H1 (cell line): ENCODE results near the gene SRGAP3. TPM values are rescaled to one million over a fixed set of nuclear protein-coding genes. Genes with fewer than 3 reads are reported as not detected.
A peak's percentile ranks its signal among the peaks of the same experiment; 100 is the strongest.

Experiments
- CTCF ChIA-PET: fragments of 300-600 bp; sonication (Branson Sonifier 250); formaldehyde crosslinking; loops from one replicate; lab custom pipeline; 2021; ENCODE audit not compliant: partially characterized antibody; lab: Charles Lee
- POLR2A ChIA-PET: fragments of 300-600 bp; sonication (Branson Sonifier 250); formaldehyde crosslinking; loops from one replicate; lab custom pipeline; 2021; ENCODE audit warnings: inconsistent platforms; ENCODE audit not compliant: partially characterized antibody; lab: Charles Lee
- DNase-seq, 2 experiments: peaks; one replicate each; pipeline versions ENCODE4 v3.0.0 to v3.0.0-alpha.2; 2010 to 2022; ENCODE audit warnings: low spot score in 2 of 2, low read depth in 1 of 2, mixed read lengths in 1 of 2
- FAIRE-seq: peaks from 2 replicates; lab custom pipeline; 2011; peaks lifted over from hg19 to GRCh38; lab: Jason Lieb, UNC
- H2AFZ ChIP-seq: 2 replicates; pipeline ENCODE4 v1.8.1; 2012; ENCODE audit warnings: low read length, inconsistent platforms
- H2AK5ac ChIP-seq: 2 replicates; pipeline ENCODE4 v1.6.1; 2013; ENCODE audit warnings: low read depth, low read length
- H2BK120ac ChIP-seq: replicated peaks from 2 replicates; pipeline ENCODE3; 2013; ENCODE audit warnings: low read depth, low read length, inconsistent platforms
- H2BK12ac ChIP-seq: 2 replicates; pipeline ENCODE4 v1.6.1; 2013; ENCODE audit warnings: low read depth, low read length
- H2BK15ac ChIP-seq: 2 replicates; pipeline ENCODE4 v1.6.1; 2013; ENCODE audit warnings: low read length
- H2BK20ac ChIP-seq: 2 replicates; pipeline ENCODE4 v1.6.1; 2013; ENCODE audit warnings: low read length
- H2BK5ac ChIP-seq: 2 replicates; pipeline ENCODE4 v1.6.1; 2013; ENCODE audit warnings: low read depth, low read length
- H3K14ac ChIP-seq: 2 replicates; pipeline ENCODE4 v1.6.1; 2013; ENCODE audit warnings: inconsistent platforms; ENCODE audit not compliant: insufficient read length
- H3K18ac ChIP-seq: 2 replicates; pipeline ENCODE4 v1.6.1; 2013; ENCODE audit warnings: low read length; ENCODE audit errors: extremely low read depth
- H3K23ac ChIP-seq: 2 replicates; pipeline ENCODE4 v1.6.1; 2013; ENCODE audit warnings: inconsistent platforms; ENCODE audit not compliant: insufficient read length
- H3K23me2 ChIP-seq: 2 replicates; pipeline ENCODE4 v1.6.1; 2013; ENCODE audit warnings: low read depth, low read length
- H3K27ac ChIP-seq: 2 replicates; pipeline ENCODE4 v1.6.1; 2011; ENCODE audit warnings: low read depth, low read length, inconsistent platforms
- H3K27me3 ChIP-seq, 4 experiments: replicated peaks in 1 of 4; 1 replicate in 1 of 4; 2 replicates in 3 of 4; pipeline versions ENCODE4 v1.6.1 to v1.8.1; 2011 to 2013; ENCODE audit warnings: low read length in 3 of 4, mild to moderate bottlenecking in 3 of 4, inconsistent platforms in 2 of 4, mixed read lengths in 2 of 4, moderate library complexity in 1 of 4; ENCODE audit not compliant: control insufficient read depth in 3 of 4, insufficient read depth in 3 of 4; ENCODE audit errors: extremely low read depth in 1 of 4
- H3K36me3 ChIP-seq, 4 experiments: 2 replicates each; pipeline versions ENCODE4 v1.6.1 to v1.8.1; 2011 to 2013; ENCODE audit warnings: mild to moderate bottlenecking in 4 of 4, low read length in 3 of 4, moderate library complexity in 2 of 4, control low read depth in 1 of 4, inconsistent platforms in 1 of 4; ENCODE audit not compliant: insufficient read depth in 4 of 4, control insufficient read depth in 2 of 4
- H3K4ac ChIP-seq: replicated peaks from 2 replicates; pipeline ENCODE3; 2013; ENCODE audit warnings: low read length, low read depth, mixed read lengths, inconsistent platforms; ENCODE audit not compliant: insufficient read length
- H3K4me1 ChIP-seq, 4 experiments: replicated peaks in 1 of 4; 1 replicate in 1 of 4; 2 replicates in 3 of 4; pipeline versions ENCODE4 v1.6.1 to v1.8.1; 2011 to 2013; ENCODE audit warnings: low read length in 3 of 4, inconsistent platforms in 2 of 4, mixed read lengths in 1 of 4; ENCODE audit not compliant: insufficient read depth in 4 of 4, control insufficient read depth in 3 of 4
- H3K4me2 ChIP-seq, 2 experiments: 2 replicates each; pipeline versions ENCODE4 v1.6.1 to v1.8.1; 2011 to 2013; ENCODE audit warnings: low read depth in 2 of 2, low read length in 2 of 2, control low read depth in 1 of 2, inconsistent platforms in 1 of 2, mild to moderate bottlenecking in 1 of 2; ENCODE audit not compliant: insufficient read depth in 1 of 2
- H3K4me3 ChIP-seq, 4 experiments: fragments of 200-600, 300-600 bp in 1 of 4; sonication (generic), shearing (Covaris generic), sonication (Bioruptor Twin) in 1 of 4; 2 replicates each; pipeline versions ENCODE4 v1.5.1 to v1.8.1; 2011 to 2016; ENCODE audit warnings: low read length in 4 of 4, low read depth in 3 of 4, control low read depth in 2 of 4, inconsistent platforms in 2 of 4, mild to moderate bottlenecking in 2 of 4, mixed read lengths in 1 of 4, moderate library complexity in 1 of 4; ENCODE audit not compliant: insufficient read depth in 2 of 4; ENCODE audit errors: extremely low read depth in 1 of 4
- H3K56ac ChIP-seq: replicated peaks from 2 replicates; pipeline ENCODE3; 2013; ENCODE audit warnings: low read depth, mild to moderate bottlenecking, mixed read lengths, low read length, inconsistent platforms; ENCODE audit not compliant: insufficient read length
- H3K79me1 ChIP-seq: 2 replicates; pipeline ENCODE4 v1.6.1; 2013; ENCODE audit warnings: low read depth, low read length, control low read depth
- H3K79me2 ChIP-seq, 2 experiments: 2 replicates each; pipeline versions ENCODE4 v1.6.1 to v1.8.1; 2012 to 2013; ENCODE audit warnings: low read length in 2 of 2, mild to moderate bottlenecking in 2 of 2, inconsistent platforms in 1 of 2; ENCODE audit not compliant: insufficient read depth in 2 of 2, control insufficient read depth in 1 of 2
- H3K9ac ChIP-seq, 4 experiments: replicated peaks in 1 of 4; 1 replicate in 1 of 4; 2 replicates in 3 of 4; pipeline versions ENCODE4 v1.6.1 to v1.8.1; 2011 to 2013; ENCODE audit warnings: low read depth in 3 of 4, low read length in 3 of 4, control low read depth in 2 of 4, mild to moderate bottlenecking in 2 of 4, moderate library complexity in 2 of 4, inconsistent platforms in 1 of 4; ENCODE audit errors: extremely low read depth in 1 of 4
- H3K9me3 ChIP-seq, 2 experiments: 2 replicates each; pipeline versions ENCODE4 v1.6.1 to v1.8.1; 2012 to 2013; ENCODE audit warnings: mild to moderate bottlenecking in 2 of 2, moderate library complexity in 2 of 2, control low read depth in 1 of 2, inconsistent platforms in 1 of 2, low read depth in 1 of 2, low read length in 1 of 2, mixed read lengths in 1 of 2; ENCODE audit not compliant: insufficient read depth in 2 of 2
- H4K20me1 ChIP-seq, 2 experiments: replicated peaks in 1 of 2; 2 replicates each; pipeline versions ENCODE3 to v1.8.1; 2011 to 2013; ENCODE audit warnings: inconsistent platforms in 2 of 2, low read length in 2 of 2, mild to moderate bottlenecking in 1 of 2; ENCODE audit not compliant: insufficient read depth in 2 of 2, control insufficient read depth in 1 of 2
- H4K5ac ChIP-seq: 2 replicates; pipeline ENCODE4 v1.6.1; 2013; ENCODE audit warnings: low read length, low read depth, mixed read lengths, inconsistent platforms; ENCODE audit not compliant: insufficient read length
- H4K8ac ChIP-seq: 2 replicates; pipeline ENCODE4 v1.8.0; 2013; ENCODE audit warnings: mild to moderate bottlenecking, moderate library complexity, low read length, inconsistent platforms; ENCODE audit not compliant: insufficient read depth; ENCODE audit errors: extremely low read depth
- H4K91ac ChIP-seq: replicated peaks from 2 replicates; pipeline ENCODE3; 2013; ENCODE audit warnings: low read length, mixed read lengths, inconsistent platforms; ENCODE audit not compliant: insufficient read length
- CREB1 ChIP-seq: IDR thresholded peaks from 2 replicates; pipeline ENCODE4 v1.6.1; 2012; ENCODE audit warnings: inconsistent platforms
- PHF8 ChIP-seq: fragments of 200-600 bp; sonication (generic); conservative IDR thresholded peaks from 2 replicates; pipeline ENCODE4 v1.7.1; 2012; ENCODE audit warnings: low read depth, mild to moderate bottlenecking, inconsistent platforms, low read length, moderate library complexity
- RBBP5 ChIP-seq: IDR thresholded peaks from 2 replicates; pipeline ENCODE4 v1.7.1; 2012; ENCODE audit warnings: low read depth, mild to moderate bottlenecking, inconsistent platforms, low read length, moderate library complexity, borderline replicate concordance
- SIN3A ChIP-seq, 2 experiments: IDR thresholded peaks in 1 of 2; conservative IDR thresholded peaks in 1 of 2; 2 replicates each; pipeline ENCODE4 v1.6.1; 2011 to 2012; ENCODE audit warnings: low read length in 2 of 2, improper control_type of control experiment in 1 of 2, low read depth in 1 of 2, mild to moderate bottlenecking in 1 of 2
- SP1 ChIP-seq: IDR thresholded peaks from 2 replicates; pipeline ENCODE4 v1.6.1; 2011; ENCODE audit warnings: low read depth, low read length
- TAF1 ChIP-seq: IDR thresholded peaks from 2 replicates; pipeline ENCODE4 v1.6.1; 2011; ENCODE audit warnings: mild to moderate bottlenecking, low read depth, low read length
- TBP ChIP-seq: IDR thresholded peaks from 2 replicates; pipeline ENCODE4 v1.6.1; 2011; ENCODE audit warnings: low read depth, low read length, improper control_type of control experiment
- YY1 ChIP-seq: IDR thresholded peaks from 2 replicates; pipeline ENCODE4 v1.6.1; 2011; ENCODE audit warnings: low read depth, mild to moderate bottlenecking, low read length
- WGBS, 2 experiments: shearing (Covaris generic) in 1 of 2; methylation state at CpG; one replicate each; pipeline versions ENCODE4 v1.1.6 to v1.1.7; 2013 to 2015; ENCODE audit warnings: low lambda C conversion rate in 2 of 2, mixed read lengths in 2 of 2, inconsistent platforms in 1 of 2, low coverage in 1 of 2, missing lambda C conversion rate in 1 of 2; ENCODE audit not compliant: insufficient replicate concordance in 2 of 2, insufficient coverage in 1 of 2, insufficient read length in 1 of 2; ENCODE audit errors: extremely low coverage in 1 of 2, missing lambda C conversion rate in 1 of 2; 5-methylcytosine and 5-hydroxymethylcytosine counted together
- long read RNA-seq, 2 experiments: library from RNA in 1 of 2; library from capped mRNA in 1 of 2; stranded (forward); transcript quantifications; one replicate each; pipeline ENCODE4 v2.0.0, GENCODE V29; 2021; ENCODE audit warnings: inconsistent platforms in 1 of 2
- polyA minus RNA-seq, 3 experiments: library from RNA; depleted of rRNA, polyadenylated mRNA; stranded (reverse); fragments of >200 nt; gene quantifications; 1 replicate in 2 of 3; 2 replicates in 1 of 3; pipeline ENCODE4 v1.2.3, GENCODE V29; 2011
- polyA plus RNA-seq, 7 experiments: library from polyadenylated mRNA; depleted of rRNA in 3 of 7; stranded (reverse) in 5 of 7; unstranded in 2 of 7; fragments of >200 nt in 5 of 7; fragments of 200-250 nt in 2 of 7; gene quantifications; 1 replicate in 5 of 7; 2 replicates in 1 of 7; 4 replicates in 1 of 7; pipeline versions ENCODE4 v1.2.1 to v1.2.3, GENCODE V29; 2011 to 2013; ENCODE audit warnings: missing spikeins in 2 of 7, mixed read lengths in 2 of 7
- total RNA-seq: library from RNA; stranded (reverse); fragmentation: NEBNext Ultra II Directional; extraction: Animal tissue kit (Norgen Biotek cat#: 25700); gene quantifications from 2 replicates; pipeline ENCODE4 v1.2.1, GENCODE V29; 2021

The SRGAP3 gene
- total RNA-seq, result 9.4 and 11.4 TPM in 2 replicates
- polyA plus RNA-seq (2011; rRNA removed), result 5.8 and 7.1 TPM in 2 replicates
- polyA plus RNA-seq (2011; cell fraction: cytosol; rRNA removed), result 8.0 TPM
- 17.1 TPM for polyA plus RNA-seq (2011; cell fraction: nucleus; rRNA removed)
- polyA plus RNA-seq (2012, experiment 1 of 2), result 5.4 to 8.5 TPM (median 6.9 TPM) in 4 replicates
- polyA plus RNA-seq (2012, experiment 2 of 2), result 0.88 TPM
- 3.8 TPM for polyA plus RNA-seq (2013, experiment 1 of 2)
- 3.6 TPM for polyA plus RNA-seq (2013, experiment 2 of 2)
- polyA minus RNA-seq (2011; rRNA and poly(A)+ RNA removed), result 19.3 and 22.0 TPM in 2 replicates
- polyA minus RNA-seq (2011; cell fraction: cytosol; rRNA and poly(A)+ RNA removed), result 7.9 TPM
- polyA minus RNA-seq (2011; cell fraction: nucleus; rRNA and poly(A)+ RNA removed), result 38.8 TPM
- long read RNA-seq, experiment 1, partial matches to known transcripts, result 0 of 1 reads
- long read RNA-seq, experiment 1, other reads (novel, unspliced or antisense), result 1 of 1 reads
- long read RNA-seq, experiment 2, result 0 reads

GRCh38 chr3:9249273-9250192, at the start of gene SRGAP3:
TSS of gene SRGAP3 (minus strand) at chr3:9249646. CDS start at chr3:9248951, 695 bp downstream.
- 15% methylated on average over 28 of the region's 28 CpGs; no CpG with 5 or more reads in 1 of the 2 experiments for whole genome bisulfite sequencing, 2 experiments
- H4K20me1 ChIP-seq, result no peaks in the 10 kb centered on the region
- H3K18ac ChIP-seq, result peak within 1 kb of the TSS; percentile 95
- H3K23ac ChIP-seq, result no peak within 1 kb of the TSS
- peak within 1 kb of the TSS; percentile 10 for H2BK120ac ChIP-seq
- H4K5ac ChIP-seq, result no peak within 1 kb of the TSS
- H3K56ac ChIP-seq, result no peak within 1 kb of the TSS
- no peak within 1 kb of the TSS for H3K27ac ChIP-seq
- peak within 1 kb of the TSS; percentile 88; the same call in 1 of the 2 replicates for H2AK5ac ChIP-seq
- no peaks in the 10 kb centered on the region for H3K9me3 ChIP-seq
- no peak within 1 kb of the TSS for H4K91ac ChIP-seq
- H4K8ac ChIP-seq, result peak within 1 kb of the TSS; percentile 7; the same call in 1 of the 2 replicates
- DNase-seq (peak; percentile 54 to 87), FAIRE-seq (peak; percentile 97)
- ChIA-PET POLR2A (interaction anchor here (1.1 to 1.6 kb wide), 4 partner anchors 15 to 263 kb away, joined by 3 to 5 read pairs (median 3); no protein-coding TSS in a partner anchor), CTCF (interaction anchor here (0.6 to 4.9 kb wide), 47 partner anchors 8 to 1246 kb away, joined by 3 to 45 read pairs (median 4); no protein-coding TSS in a partner anchor)
- H2BK15ac ChIP-seq, result peak within 1 kb of the TSS; percentile 98
- H3K79me1 ChIP-seq, result peaks cover 2% of the 10 kb centered on the region; the same call in 1 of the 2 replicates
- H3K4me3 ChIP-seq, result peak within 1 kb of the TSS; percentile 59 to 74 (median 72)
- no peak within 1 kb of the TSS for H3K14ac ChIP-seq
- no peak within 1 kb of the TSS for H3K4ac ChIP-seq
- H3K79me2 ChIP-seq, result no peaks in the 10 kb centered on the region; a peak in 1 of 4 replicates
- H3K4me1 ChIP-seq, result peaks cover 7 to 23% (median 16%) of the 10 kb centered on the region in 4 experiments
- H3K23me2 ChIP-seq, result peaks cover 6% of the 10 kb centered on the region
- H3K36me3 ChIP-seq, result no peaks in the 10 kb centered on the region
- H2BK5ac ChIP-seq, result peak within 1 kb of the TSS; percentile 63; the same call in 1 of the 2 replicates
- H2AFZ ChIP-seq, result peak within 1 kb of the TSS; percentile 93
- H3K4me2 ChIP-seq, result peak within 1 kb of the TSS; percentile 99 to 100
- peak within 1 kb of the TSS; percentile 95; the same call in 1 of the 2 replicates for H2BK12ac ChIP-seq
- 0 out of 2 replicates have a peak within 1 kb of the TSS, but pooled peaks have one; percentile 7 for H2BK20ac ChIP-seq
- H3K9ac ChIP-seq, result peak within 1 kb of the TSS in 3 of 4 experiments; percentile 56 to 69 (median 65); a peak in 6 of 7 replicates
- no peaks in the 10 kb centered on the region; a peak in 1 of 7 replicates for H3K27me3 ChIP-seq
- TF ChIP-seq PHF8 (no peak), TBP (peak; percentile 53; the same call in 1 of the 2 replicates), SP1 (no peak), RBBP5 (0 out of 2 replicates have a peak, but pooled peaks have one; percentile 55), TAF1 (0 out of 2 replicates have a peak, but pooled peaks have one; percentile 21), YY1 (no peak), SIN3A (conservative IDR thresholded peaks at IDR 0.05 in 1 of 2, IDR thresholded peaks at IDR 0.05 in 1 of 2; ENCODE audit: low read depth in 1 of 2, low read length in 2 of 2) (peak in 1 of 2 experiments; percentile 65; a peak in 2 of 4 replicates), CREB1 (peak; percentile 83)
